ENCODE measurements around the gene STPG1. TPM values are rescaled to one million over a fixed set of nuclear protein-coding genes. Genes with fewer than 3 reads are reported as not detected.
A peak's percentile ranks its signal among the peaks of the same experiment; 100 is the strongest.

The STPG1 gene
- total and polyA plus RNA-seq, 5 donors: 3.9 to 8.3 (median 6.8) TPM

- Histone ChIP-seq H3K9me3 (ENCODE audit: control insufficient read depth, low read length) (no peaks in the 10 kb centered on the region), H3K27ac (ENCODE audit: low read length) (peak overlapping the region; percentile 10), H3K4me1 (ENCODE audit: control insufficient read depth, insufficient read depth, low read length) (no peaks in the 10 kb centered on the region), H3K4me3 (ENCODE audit: low read length) (no peak overlapping the region), H3K27me3 (ENCODE audit: control insufficient read depth, insufficient read depth) (no peaks in the 10 kb centered on the region)
- intact Hi-C loops (cut with DNase I): no loop called here
- ATAC-seq (peak; percentile 60 to 93), DNase-seq (peak in 2 of 3 donors; percentile 50 to 55)
- WGBS: 70% methylated on average over 13 of the region's 13 CpGs
Measured at GRCh38 chr1:24384251-24385090, 29.1 kb downstream of the STPG1 start.

- Histone ChIP-seq H3K4me1 (ENCODE audit: control insufficient read depth, insufficient read depth, low read length) (no peaks in the 10 kb centered on the region), H3K4me3 (ENCODE audit: low read length) (no peak overlapping the region), H3K27me3 (ENCODE audit: control insufficient read depth, insufficient read depth) (no peaks in the 10 kb centered on the region), H3K9me3 (ENCODE audit: control insufficient read depth, low read length) (no peaks in the 10 kb centered on the region), H3K27ac (ENCODE audit: low read length) (no peak overlapping the region)
- no peak for ATAC-seq
- DNase-seq: no peak
- WGBS: 83% methylated on average over 2 of the region's 2 CpGs
- intact Hi-C loops (cut with DNase I): no loop called here
Measured at GRCh38 chr1:24383381-24383940, 30.1 kb downstream of the STPG1 start.

GRCh38 chr1:24382165-24382577 is 31.4 kb downstream of the STPG1 start:
- Histone ChIP-seq H3K9me3 (ENCODE audit: control insufficient read depth, low read length) (no peaks in the 10 kb centered on the region), H3K27me3 (ENCODE audit: control insufficient read depth, insufficient read depth) (no peaks in the 10 kb centered on the region), H3K4me3 (ENCODE audit: low read length) (no peak overlapping the region), H3K4me1 (ENCODE audit: control insufficient read depth, insufficient read depth, low read length) (no peaks in the 10 kb centered on the region), H3K27ac (ENCODE audit: low read length) (no peak overlapping the region)
- DNase-seq (no peak), ATAC-seq (no peak)
- intact Hi-C loops (cut with DNase I): no loop called here
- WGBS: 89% methylated on average over 8 of the region's 8 CpGs

DNA sequence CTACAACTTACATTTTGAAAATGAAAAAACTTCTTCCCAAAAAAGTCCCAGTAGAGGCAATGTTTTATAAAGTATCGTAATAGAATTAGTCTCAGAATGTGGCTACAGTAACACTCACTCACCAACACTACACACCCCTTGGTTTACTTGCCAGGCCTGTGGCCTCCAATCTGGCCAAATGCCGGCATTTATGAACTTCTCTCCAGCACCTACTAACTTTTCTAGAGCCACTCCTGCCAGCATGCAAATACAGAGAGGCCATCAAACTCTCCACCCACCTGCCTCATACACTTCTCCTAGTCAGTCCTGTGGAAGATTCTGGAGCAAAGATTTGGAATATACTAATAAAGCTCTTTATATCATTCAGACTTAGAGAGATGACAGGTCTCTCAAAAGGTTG is 32.3 kb downstream of the STPG1 start:
- no peaks in the 10 kb centered on the region for H3K27me3 ChIP-seq (ENCODE audit: control insufficient read depth, insufficient read depth)
- 97% methylated on average over 2 of the region's 2 CpGs for WGBS
- ATAC-seq: no peak

DNA sequence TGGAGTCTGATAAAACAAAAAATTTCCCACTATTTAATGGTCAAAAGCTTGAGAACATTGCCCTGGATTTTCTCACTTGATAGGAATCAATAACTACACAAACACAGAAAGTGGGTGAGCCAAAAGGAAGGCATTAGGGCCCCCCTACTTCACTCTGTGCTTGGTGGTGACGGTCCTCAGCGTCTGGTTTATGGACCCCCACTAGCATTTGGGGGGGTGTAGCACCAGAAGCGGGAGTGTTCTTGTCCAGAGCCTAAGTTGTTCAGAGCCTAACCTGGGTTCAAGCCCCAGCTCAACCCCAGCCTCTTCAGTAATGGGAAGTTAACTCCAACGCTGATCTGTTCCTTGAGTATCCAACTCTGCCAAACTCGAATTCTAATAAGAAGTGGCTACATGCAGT is 33.1 kb downstream of the STPG1 start:
- Histone ChIP-seq H3K27ac (ENCODE audit: low read length) (no peak overlapping the region), H3K9me3 (ENCODE audit: control insufficient read depth, low read length) (no peaks in the 10 kb centered on the region), H3K27me3 (ENCODE audit: control insufficient read depth, insufficient read depth) (no peaks in the 10 kb centered on the region), H3K4me3 (ENCODE audit: low read length) (no peak overlapping the region), H3K4me1 (ENCODE audit: control insufficient read depth, insufficient read depth, low read length) (no peaks in the 10 kb centered on the region)
- DNase-seq: no peak
- WGBS: 90% methylated on average over 5 of the region's 5 CpGs
- intact Hi-C loops (cut with DNase I): no loop called here
- no peak for ATAC-seq

More for the DNA sequence above, 32.3 kb downstream of the STPG1 start:
- intact Hi-C loops (cut with DNase I): no loop called here
- no peak for DNase-seq
- Histone ChIP-seq H3K27ac (ENCODE audit: low read length) (no peak overlapping the region), H3K4me1 (ENCODE audit: control insufficient read depth, insufficient read depth, low read length) (no peaks in the 10 kb centered on the region), H3K9me3 (ENCODE audit: control insufficient read depth, low read length) (no peaks in the 10 kb centered on the region), H3K4me3 (ENCODE audit: low read length) (no peak overlapping the region)

DNA sequence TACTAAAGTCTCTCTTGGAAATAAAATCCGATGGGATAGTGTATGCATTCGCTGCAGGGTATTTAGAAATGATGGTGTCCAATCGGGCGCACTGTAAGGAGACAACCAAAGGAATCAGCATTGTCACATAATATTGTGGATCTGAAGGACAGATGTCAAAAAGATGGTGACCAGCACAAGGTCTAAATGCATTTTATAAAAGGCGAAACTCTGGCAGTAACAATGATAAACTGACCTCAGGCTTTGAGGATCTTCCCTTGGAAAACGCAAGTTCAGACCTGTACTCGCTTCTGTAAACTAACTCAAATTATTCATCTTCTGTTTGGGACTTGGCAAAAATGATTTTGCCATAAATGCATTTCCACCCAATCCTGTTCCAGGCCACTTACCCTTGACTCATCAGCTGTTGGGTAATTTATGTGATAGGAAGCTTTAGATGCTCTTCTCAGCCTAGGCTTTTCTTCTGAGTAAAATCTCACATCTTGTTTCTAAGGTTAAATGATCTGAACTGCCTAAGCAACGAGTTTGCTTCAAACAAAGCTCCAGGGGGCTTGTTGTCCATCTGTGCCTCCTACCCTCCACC is 33.8 kb downstream of the STPG1 start:
- H3K9me3 ChIP-seq (ENCODE audit: control insufficient read depth, low read length): no peaks in the 10 kb centered on the region
- intact Hi-C loops (cut with DNase I): no loop called here

DNA sequence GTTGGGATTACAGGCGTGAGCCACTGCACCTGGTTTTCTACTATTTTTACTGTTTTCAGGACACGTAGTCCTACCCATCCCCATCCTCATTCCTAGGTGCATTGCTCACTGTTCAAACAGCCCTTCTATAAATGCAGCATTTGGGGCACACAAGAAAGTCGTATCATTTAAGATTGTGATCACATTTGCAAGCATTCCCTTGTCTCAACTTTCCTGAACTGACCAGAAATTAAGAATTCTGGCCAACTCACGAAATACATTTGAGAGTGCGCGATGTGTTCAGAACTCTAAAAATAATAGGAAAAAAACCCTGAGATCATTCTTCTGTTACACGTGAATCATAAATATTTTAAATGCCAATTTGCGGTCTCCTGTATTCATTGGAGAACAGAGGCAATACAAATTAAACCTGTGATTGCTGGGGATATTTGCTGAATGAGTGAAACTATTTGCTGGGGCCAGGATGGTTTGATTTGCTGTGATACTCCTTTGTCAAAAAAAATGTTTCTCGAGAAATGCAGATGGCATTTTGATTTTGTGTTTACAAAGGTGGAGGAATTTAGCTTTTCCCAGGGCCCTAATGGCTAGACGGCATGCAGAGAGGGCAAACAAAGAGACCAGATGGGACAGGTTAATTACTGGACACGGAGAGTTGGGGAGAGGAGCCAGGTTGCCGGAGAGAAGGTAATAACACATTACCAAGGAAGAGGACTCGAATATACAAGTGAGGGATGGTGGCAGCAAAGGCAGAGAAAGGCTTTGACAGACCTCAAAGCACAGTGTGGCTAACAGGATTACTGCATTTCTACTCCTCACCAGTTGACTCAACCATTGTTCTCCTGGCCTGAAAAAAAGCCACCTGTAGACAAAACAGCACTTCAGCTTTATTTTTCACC is 38.4 kb downstream of the STPG1 start:
- intact Hi-C loops (cut with DNase I): no loop called here
- ATAC-seq: no peak
- WGBS: 85% methylated on average over 13 of the region's 13 CpGs

More for the DNA sequence above, 33.8 kb downstream of the STPG1 start:
- Histone ChIP-seq H3K27me3 (ENCODE audit: control insufficient read depth, insufficient read depth) (no peaks in the 10 kb centered on the region), H3K4me3 (ENCODE audit: low read length) (no peak overlapping the region), H3K4me1 (ENCODE audit: control insufficient read depth, insufficient read depth, low read length) (no peaks in the 10 kb centered on the region), H3K27ac (ENCODE audit: low read length) (no peak overlapping the region)
- DNase-seq (no peak), ATAC-seq (no peak)
- WGBS: 91% methylated on average over 8 of the region's 8 CpGs

DNA sequence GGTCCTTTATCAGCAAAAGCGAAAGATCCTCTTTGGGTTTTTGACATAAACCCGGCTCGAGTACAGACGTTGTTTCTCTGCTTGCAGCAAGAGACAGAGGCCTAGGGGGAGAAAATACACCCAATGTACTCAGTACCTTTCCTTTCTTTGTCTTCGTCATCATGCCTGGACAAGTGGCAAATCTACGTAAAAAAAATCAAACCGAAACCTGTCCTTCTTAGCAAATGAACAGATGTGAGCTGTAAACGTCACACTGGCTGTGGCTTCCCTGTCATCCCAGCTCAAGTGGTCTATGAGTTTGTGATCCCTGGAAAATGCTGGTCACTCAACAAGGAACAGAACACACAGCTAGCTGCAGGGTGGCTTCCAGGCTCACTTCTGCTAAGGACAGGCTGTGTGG is 39.9 kb downstream of the STPG1 start:
- no peaks in the 10 kb centered on the region for H3K9me3 ChIP-seq (ENCODE audit: control insufficient read depth, low read length)
- ATAC-seq (no peak), DNase-seq (no peak)
- no peaks in the 10 kb centered on the region for H3K27me3 ChIP-seq (ENCODE audit: control insufficient read depth, insufficient read depth)
- no peak overlapping the region for H3K4me3 ChIP-seq (ENCODE audit: low read length)
- intact Hi-C loops (cut with DNase I): no loop called here
- no peaks in the 10 kb centered on the region for H3K4me1 ChIP-seq (ENCODE audit: control insufficient read depth, insufficient read depth, low read length)
- H3K27ac ChIP-seq (ENCODE audit: low read length): no peak overlapping the region
- WGBS: 83% methylated on average over 8 of the region's 8 CpGs

More for the DNA sequence above, 38.4 kb downstream of the STPG1 start:
- Histone ChIP-seq H3K9me3 (ENCODE audit: control insufficient read depth, low read length) (no peaks in the 10 kb centered on the region), H3K4me1 (ENCODE audit: control insufficient read depth, insufficient read depth, low read length) (no peaks in the 10 kb centered on the region), H3K27me3 (ENCODE audit: control insufficient read depth, insufficient read depth) (no peaks in the 10 kb centered on the region), H3K4me3 (ENCODE audit: low read length) (no peak overlapping the region), H3K27ac (ENCODE audit: low read length) (no peak overlapping the region)
- DNase-seq: no peak

- no peak overlapping the region for H3K27ac ChIP-seq (ENCODE audit: low read length)
- no peaks in the 10 kb centered on the region for H3K9me3 ChIP-seq (ENCODE audit: control insufficient read depth, low read length)
- ATAC-seq (no peak), DNase-seq (no peak)
- no peaks in the 10 kb centered on the region for H3K4me1 ChIP-seq (ENCODE audit: control insufficient read depth, insufficient read depth, low read length)
- no peaks in the 10 kb centered on the region for H3K27me3 ChIP-seq (ENCODE audit: control insufficient read depth, insufficient read depth)
- intact Hi-C loops (cut with DNase I): no loop called here
- 88% methylated on average over 7 of the region's 7 CpGs for WGBS
- no peak overlapping the region for H3K4me3 ChIP-seq (ENCODE audit: low read length)
Measured at GRCh38 chr1:24373044-24373443, 40.5 kb downstream of the STPG1 start.

GRCh38 chr1:24369801-24370200 is 43.8 kb downstream of the STPG1 start:
- WGBS: 93% methylated on average over 4 of the region's 4 CpGs
- Histone ChIP-seq H3K4me3 (ENCODE audit: low read length) (no peak overlapping the region), H3K27ac (ENCODE audit: low read length) (no peak overlapping the region), H3K4me1 (ENCODE audit: control insufficient read depth, insufficient read depth, low read length) (peaks cover 2% of the 10 kb centered on the region), H3K27me3 (ENCODE audit: control insufficient read depth, insufficient read depth) (no peaks in the 10 kb centered on the region), H3K9me3 (ENCODE audit: control insufficient read depth, low read length) (no peaks in the 10 kb centered on the region)
- no peak for DNase-seq
- intact Hi-C loops (cut with DNase I): no loop called here
- no peak for ATAC-seq

Data from right cardiac atrium (tissue), 5 donors.